Heart left ventricle (tissue), 16 donors: ENCODE measurements around the gene NUBPL. TPM values are rescaled to one million over a fixed set of nuclear protein-coding genes. Genes with fewer than 3 reads are reported as not detected.

Experiments used
- ATAC-seq, 4 donors: fragments of 200-7000 bp; cut with Tn5 transposase; one replicate each; pipeline ENCODE4 v1.9.1; 2020 to 2022; ENCODE audit warnings: moderate library complexity in 4 of 4, mild to moderate bottlenecking in 3 of 4, moderate number of reproducible peaks in 1 of 4
- DNase-seq, 5 donors: peaks; one replicate each; pipeline ENCODE4 v3.0.0-alpha.2; 2020
- H3K27ac ChIP-seq, 12 donors: fragments of 200-600 bp; sonication (generic) in 4 of 12; one replicate each; pipeline versions ENCODE4 v1.5.0 to v1.8.0; 2016 to 2022; ENCODE audit warnings: mild to moderate bottlenecking in 2 of 12
- H3K27me3 ChIP-seq, 9 donors: fragments of 200-600 bp; sonication (generic) in 2 of 9; one replicate each; pipeline versions ENCODE4 v1.5.1 to v1.8.0; 2016 to 2022; ENCODE audit warnings: mild to moderate bottlenecking in 3 of 9
- H3K36me3 ChIP-seq, 9 donors: fragments of 200-600 bp; sonication (generic) in 2 of 9; one replicate each; pipeline versions ENCODE4 v1.5.0 to v1.8.0; 2018 to 2022; ENCODE audit warnings: mild to moderate bottlenecking in 2 of 9
- H3K4me1 ChIP-seq, 12 donors: fragments of 200-600 bp; sonication (generic) in 4 of 12; one replicate each; pipeline versions ENCODE4 v1.5.0 to v1.8.0; 2016 to 2022; ENCODE audit warnings: mild to moderate bottlenecking in 3 of 12
- H3K4me3 ChIP-seq, 12 donors: fragments of 200-600 bp; sonication (generic) in 4 of 12; one replicate each; pipeline versions ENCODE4 v1.5.0 to v1.8.0; 2017 to 2022; ENCODE audit warnings: mild to moderate bottlenecking in 9 of 12, moderate library complexity in 4 of 12
- H3K9me3 ChIP-seq, 12 donors: fragments of 200-600 bp; sonication (generic) in 4 of 12; one replicate each; pipeline versions ENCODE4 v1.5.0 to v1.8.0; 2016 to 2022; ENCODE audit warnings: mild to moderate bottlenecking in 1 of 12
- CTCF ChIP-seq, 12 donors: fragments of 200-600 bp; sonication (generic) in 4 of 12; IDR thresholded peaks; one replicate each; pipeline versions ENCODE4 v1.5.0 to v1.8.0; 2018 to 2022; ENCODE audit warnings: antibody characterized with exemption in 12 of 12, mild to moderate bottlenecking in 5 of 12
- POLR2A ChIP-seq, 2 donors: fragments of 450-650 bp; IDR thresholded peaks; one replicate each; pipeline ENCODE4 v1.6.1; 2017; ENCODE audit warnings: antibody characterized with exemption in 2 of 2, mild to moderate bottlenecking in 2 of 2, moderate library complexity in 2 of 2
- WGBS, 4 donors: extraction: QIAGEN DNeasy Blood & Tissue Kit in 2 of 4; methylation state at CpG; one replicate each; pipeline versions ENCODE4 v1.1.5 to v1.1.7; 2013 to 2018; 5-methylcytosine and 5-hydroxymethylcytosine counted together
- intact Hi-C, 10 donors: fragments of 100-400 bp; cut with DNase I; formaldehyde crosslinking; loops; one replicate each; pipeline versions ENCODE4 v1.11.1 to v1.14.2; 2022
- polyA plus RNA-seq, 2 donors: library from polyadenylated mRNA; stranded (reverse); fragments of 200-250 nt; gene quantifications; one replicate each; pipeline ENCODE4 v1.2.3, GENCODE V29; 2013
- total RNA-seq, 9 donors: library from RNA; depleted of rRNA in 2 of 9; stranded (reverse); fragments of >200 nt in 2 of 9; fragmentation: NEBNext Ultra II Directional in 3 of 9; extraction: Animal tissue kit (Norgen Biotek cat#: 25700) in 3 of 9; gene quantifications; one replicate each; pipeline versions ENCODE4 v1.1.0 to v1.2.4, GENCODE V29; 2016 to 2023
- donor health status: ischemic (EF 13 %, LVEDD 7.1; RV severe dilation, severe dysfunction).
- donor health status: healthy with polysubstance abuse.
- donor health status: DM: no; HTN: yes; CAD: no.
- donor health status: DM: no; HTN: no; CAD: no.
- donor health status: ischemic (EF 25% LVEDD 6.9; RV normal size, moderate dysfunction).
- donor health status: ischemic (EF 25% LVEDD 5.7; RV mildly dilated, moderate dysfunction).
- donor health status: healthy.
- donor health status: DM: yes; HTN: yes; CAD: no.
- donor health status: ischemic (EF 35%, LVEDD 5.7; RV mildly dilated, moderate dysfunction).
- donor health status: nonischemic (EF 11% LVEDD 7.7; RV severe dilation, severe dysfunction).
- donor health status: DM: yes; HTN: yes; CAD: no.
- donor health status: PGD.
- donor health status: ischemic (EF 29% LVEDD 5.4; RV normal size, mild dysfunction).
- donor health status: nonischemic (EF 23%, LVEDD 6.1; RV moderate dilation, normal function).

Gene NUBPL
- total and polyA plus RNA-seq, 11 donors: 6.2 to 28.7 (median 18.9) TPM

- no peak for DNase-seq
- Histone ChIP-seq H3K36me3 (no peaks in the 10 kb centered on the region), H3K4me1 (peaks cover 0 to 29% (median 15%) of the 10 kb centered on the region in 12 donors), H3K9me3 (no peaks in the 10 kb centered on the region), H3K4me3 (no peak overlapping the region), H3K27ac (no peak overlapping the region), H3K27me3 (no peaks in the 10 kb centered on the region)
- WGBS, 4 donors: 95 to 97% (median 95%) methylated on average over 4 of the region's 4 CpGs
- TF ChIP-seq POLR2A (IDR thresholded peaks at IDR 0.05) (no peak), CTCF (IDR thresholded peaks at IDR 0.05) (no peak)
- ATAC-seq: no peak
- intact Hi-C loops: no loop called here
Measured at GRCh38 chr14:31881531-31882310, 320.5 kb downstream of the NUBPL start.

- Histone ChIP-seq H3K27ac (no peak overlapping the region), H3K4me3 (no peak overlapping the region), H3K27me3 (no peaks in the 10 kb centered on the region), H3K4me1 (peaks cover 0 to 11% (median 5%) of the 10 kb centered on the region in 12 donors), H3K36me3 (no peaks in the 10 kb centered on the region), H3K9me3 (no peaks in the 10 kb centered on the region)
- intact Hi-C loops: no loop called here
- ATAC-seq (no peak), DNase-seq (no peak)
- WGBS, 4 donors: 94 to 98% (median 96%) methylated on average over 2 of the region's 2 CpGs
- TF ChIP-seq POLR2A (IDR thresholded peaks at IDR 0.05): no peak
Measured at GRCh38 chr14:31884238-31884637, 323.0 kb downstream of the NUBPL start.

DNA sequence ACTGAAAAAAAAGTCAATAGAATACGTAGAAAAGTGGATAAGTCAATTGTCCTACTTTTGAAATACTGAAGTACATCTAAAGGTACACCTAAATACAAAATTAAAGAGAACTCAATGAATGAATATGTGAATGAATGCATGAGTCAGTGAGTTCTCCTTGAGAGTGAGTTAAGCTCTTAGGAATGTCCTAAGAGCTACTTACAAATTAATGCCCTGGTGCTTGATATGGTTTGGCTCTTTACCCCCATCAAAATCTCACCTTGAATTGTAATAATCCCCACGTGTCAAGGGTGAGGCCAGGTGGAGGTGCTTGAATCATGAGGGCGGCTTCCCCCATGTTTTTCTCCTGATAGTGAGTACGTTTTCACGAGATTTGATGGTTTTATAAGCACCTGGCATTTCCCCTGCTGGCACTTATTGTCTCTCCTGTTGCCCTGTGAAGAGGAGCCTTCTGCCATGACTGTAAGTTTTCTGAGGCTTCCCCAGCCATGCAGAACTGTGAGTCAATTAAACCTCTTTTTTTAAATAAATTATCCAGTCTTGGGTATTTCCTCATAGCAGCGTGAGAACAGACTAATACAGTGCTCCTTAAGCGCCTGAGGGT lies 323.7 kb downstream of the NUBPL start:
- Histone ChIP-seq H3K9me3 (no peaks in the 10 kb centered on the region), H3K27me3 (no peaks in the 10 kb centered on the region), H3K36me3 (no peaks in the 10 kb centered on the region), H3K4me1 (peaks cover 0 to 11% (median 4%) of the 10 kb centered on the region in 12 donors), H3K4me3 (no peak overlapping the region), H3K27ac (no peak overlapping the region)
- TF ChIP-seq POLR2A (IDR thresholded peaks at IDR 0.05): no peak
- TF ChIP-seq CTCF (IDR thresholded peaks at IDR 0.05): no peak
- DNase-seq (no peak), ATAC-seq (no peak)
- 94 to 97% (median 95%) methylated on average over 7 of the region's 7 CpGs for WGBS, 4 donors
- intact Hi-C loops: no loop called here

GRCh38 chr14:31886156-31886835 lies 325.1 kb downstream of the NUBPL start:
- H3K27me3 ChIP-seq: no peaks in the 10 kb centered on the region
- DNase-seq (no peak), ATAC-seq (no peak)
- TF ChIP-seq CTCF (IDR thresholded peaks at IDR 0.05): no peak
- no peak for TF ChIP-seq POLR2A (IDR thresholded peaks at IDR 0.05)
- WGBS, 4 donors: 75 to 82% (median 81%) methylated on average over 3 of the region's 3 CpGs
- intact Hi-C loops: no loop called here
- H3K9me3 ChIP-seq: no peaks in the 10 kb centered on the region
- H3K4me3 ChIP-seq: no peak overlapping the region
- no peaks in the 10 kb centered on the region for H3K36me3 ChIP-seq
- peaks cover 0 to 8% (median 0%) of the 10 kb centered on the region in 12 donors for H3K4me1 ChIP-seq
- H3K27ac ChIP-seq: no peak overlapping the region
